Measurements from ENCODE around the gene ARHGAP44. TPM values are rescaled to one million over a fixed set of nuclear protein-coding genes. Genes with fewer than 3 reads are reported as not detected.

Gene ARHGAP44
- total and polyA plus RNA-seq, 2 of the 4 experiments (the other 2 are of a cell fraction): 0.54 to 1.0 TPM

DNA sequence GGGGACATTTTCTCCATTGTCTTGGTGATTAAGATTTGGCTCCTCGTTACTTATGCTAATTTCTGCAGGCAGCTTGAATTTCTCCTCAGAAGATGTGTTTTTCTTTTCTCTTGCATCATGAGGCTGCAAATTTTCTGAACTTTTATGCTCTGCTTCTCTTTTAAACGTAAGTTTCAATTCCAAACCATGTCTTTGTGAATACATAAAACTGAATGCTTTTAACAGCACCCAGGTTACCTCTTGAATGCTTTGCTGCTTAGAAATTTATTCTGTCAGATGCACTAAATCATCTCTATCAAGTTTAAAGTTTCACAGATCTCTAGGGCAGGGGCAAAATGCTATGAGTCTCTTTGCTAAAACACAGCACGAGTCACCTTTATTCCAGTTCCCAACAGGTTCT, 19.4 kb downstream of the ARHGAP44 start:
- no peak for TF ChIP-seq MAZ (IDR thresholded peaks at IDR 0.05; ENCODE audit: borderline replicate concordance, low read depth, low read length)
- no peak for TF ChIP-seq RFX5 (IDR thresholded peaks at IDR 0.05; ENCODE audit: low read depth, low read length)
- TF ChIP-seq CEBPB (IDR thresholded peaks at IDR 0.05; ENCODE audit: low read depth, low read length): no peak
- TF ChIP-seq SMC3 (IDR thresholded peaks at IDR 0.05; ENCODE audit: low read depth, low read length): no peak
- TF ChIP-seq, protein P1, sequence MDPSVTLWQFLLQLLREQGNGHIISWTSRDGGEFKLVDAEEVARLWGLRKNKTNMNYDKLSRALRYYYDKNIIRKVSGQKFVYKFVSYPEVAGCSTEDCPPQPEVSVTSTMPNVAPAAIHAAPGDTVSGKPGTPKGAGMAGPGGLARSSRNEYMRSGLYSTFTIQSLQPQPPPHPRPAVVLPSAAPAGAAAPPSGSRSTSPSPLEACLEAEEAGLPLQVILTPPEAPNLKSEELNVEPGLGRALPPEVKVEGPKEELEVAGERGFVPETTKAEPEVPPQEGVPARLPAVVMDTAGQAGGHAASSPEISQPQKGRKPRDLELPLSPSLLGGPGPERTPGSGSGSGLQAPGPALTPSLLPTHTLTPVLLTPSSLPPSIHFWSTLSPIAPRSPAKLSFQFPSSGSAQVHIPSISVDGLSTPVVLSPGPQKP (IDR thresholded peaks at IDR 0.05; ENCODE audit: borderline replicate concordance, low read depth, low read length): no peak
- no peak for TF ChIP-seq RCOR1 (IDR thresholded peaks at IDR 0.05; ENCODE audit: insufficient replicate concordance, low read length)
- no peak for TF ChIP-seq MXI1 (IDR thresholded peaks at IDR 0.05; ENCODE audit: borderline replicate concordance, low read depth, low read length)
- TF ChIP-seq FOS (IDR thresholded peaks at IDR 0.05; ENCODE audit: low read depth, low read length): no peak
- no peak for TF ChIP-seq RAD21 (IDR thresholded peaks at IDR 0.05; ENCODE audit: low read length)
- TF ChIP-seq POLR2A (IDR thresholded peaks at IDR 0.05; ENCODE audit: low read depth, low read length): no peak
- TF ChIP-seq, protein P2, sequence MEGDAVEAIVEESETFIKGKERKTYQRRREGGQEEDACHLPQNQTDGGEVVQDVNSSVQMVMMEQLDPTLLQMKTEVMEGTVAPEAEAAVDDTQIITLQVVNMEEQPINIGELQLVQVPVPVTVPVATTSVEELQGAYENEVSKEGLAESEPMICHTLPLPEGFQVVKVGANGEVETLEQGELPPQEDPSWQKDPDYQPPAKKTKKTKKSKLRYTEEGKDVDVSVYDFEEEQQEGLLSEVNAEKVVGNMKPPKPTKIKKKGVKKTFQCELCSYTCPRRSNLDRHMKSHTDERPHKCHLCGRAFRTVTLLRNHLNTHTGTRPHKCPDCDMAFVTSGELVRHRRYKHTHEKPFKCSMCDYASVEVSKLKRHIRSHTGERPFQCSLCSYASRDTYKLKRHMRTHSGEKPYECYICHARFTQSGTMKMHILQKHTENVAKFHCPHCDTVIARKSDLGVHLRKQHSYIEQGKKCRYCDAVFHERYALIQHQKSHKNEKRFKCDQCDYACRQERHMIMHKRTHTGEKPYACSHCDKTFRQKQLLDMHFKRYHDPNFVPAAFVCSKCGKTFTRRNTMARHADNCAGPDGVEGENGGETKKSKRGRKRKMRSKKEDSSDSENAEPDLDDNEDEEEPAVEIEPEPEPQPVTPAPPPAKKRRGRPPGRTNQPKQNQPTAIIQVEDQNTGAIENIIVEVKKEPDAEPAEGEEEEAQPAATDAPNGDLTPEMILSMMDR (conservative IDR thresholded peaks at IDR 0.05; ENCODE audit: low read depth, low read length): no peak
- TF ChIP-seq, protein P3, sequence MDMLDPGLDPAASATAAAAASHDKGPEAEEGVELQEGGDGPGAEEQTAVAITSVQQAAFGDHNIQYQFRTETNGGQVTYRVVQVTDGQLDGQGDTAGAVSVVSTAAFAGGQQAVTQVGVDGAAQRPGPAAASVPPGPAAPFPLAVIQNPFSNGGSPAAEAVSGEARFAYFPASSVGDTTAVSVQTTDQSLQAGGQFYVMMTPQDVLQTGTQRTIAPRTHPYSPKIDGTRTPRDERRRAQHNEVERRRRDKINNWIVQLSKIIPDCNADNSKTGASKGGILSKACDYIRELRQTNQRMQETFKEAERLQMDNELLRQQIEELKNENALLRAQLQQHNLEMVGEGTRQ (IDR thresholded peaks at IDR 0.05; ENCODE audit: low read depth, low read length): no peak
- no peak for TF ChIP-seq NFE2L2 (IDR thresholded peaks at IDR 0.05; ENCODE audit: low read depth, low read length)
- no peak for TF ChIP-seq BHLHE40 (IDR thresholded peaks at IDR 0.05; ENCODE audit: low read depth, low read length)
- no peak for TF ChIP-seq MAFK (IDR thresholded peaks at IDR 0.05; ENCODE audit: low read depth, low read length)
- no peak overlapping the region for H3K14ac ChIP-seq (replicated peaks; ENCODE audit: low read depth, low read length)
- no peak overlapping the region for H4K91ac ChIP-seq (ENCODE audit: insufficient read depth, low read depth, low read length)
- H3K4ac ChIP-seq (ENCODE audit: low read depth, low read length): no peak overlapping the region
- H2BK15ac ChIP-seq (ENCODE audit: low read depth, low read length): no peak overlapping the region
- ATAC-seq (ENCODE audit: low read depth): no peak
- H3K18ac ChIP-seq (ENCODE audit: low read depth, low read length): no peak overlapping the region
- H4K20me1 ChIP-seq (ENCODE audit: insufficient read depth, low read length): no peaks in the 10 kb centered on the region; the same call in 1 of the 2 replicates
- H2AK5ac ChIP-seq (ENCODE audit: low read depth, low read length): no peak overlapping the region
- peaks cover 2% of the 10 kb centered on the region for H3K9me3 ChIP-seq (ENCODE audit: control insufficient read depth, insufficient read depth, low read length)
- H3K36me3 ChIP-seq (ENCODE audit: control insufficient read depth, insufficient read depth, low read length): no peaks in the 10 kb centered on the region
- H3K9ac ChIP-seq (ENCODE audit: low read depth, low read length): no peak overlapping the region
- in situ Hi-C loops (cut with MboI; ENCODE audit: low sequenced_read_pairs) (loop anchor here (25.0 kb wide), 1 partner anchor 104 kb away; no protein-coding TSS in a partner anchor), intact Hi-C loops (cut with micrococcal nuclease) (no loop called here), dilution Hi-C loops (cut with HindIII; ENCODE audit: low sequenced_read_pairs, unreplicated experiment) (no loop called here)
- POLR2A ChIA-PET (ENCODE audit: unreplicated experiment): no interaction called here
- CTCF ChIA-PET: no interaction called here
- H2BK20ac ChIP-seq (ENCODE audit: low read depth, low read length): no peak overlapping the region
- 83% methylated on average over 1 of the region's 3 CpGs; no CpG with 5 or more reads in 1 of the 2 experiments for WGBS, 2 experiments (ENCODE audit: extremely low coverage in 2 of 2, insufficient read length in 1 of 2)
- no peaks in the 10 kb centered on the region for H3K9me1 ChIP-seq (ENCODE audit: insufficient read depth, low read length)
- H2BK5ac ChIP-seq (ENCODE audit: low read depth, low read length, poor library complexity, severe bottlenecking): no peak overlapping the region
- DNase-seq: no peak
- H3K23ac ChIP-seq (ENCODE audit: low read depth, low read length): no peak overlapping the region
- no peak overlapping the region for H4K5ac ChIP-seq (ENCODE audit: low read depth, low read length)
- H3K27ac ChIP-seq (ENCODE audit: insufficient read depth, low read length): no peak overlapping the region
- H3K79me1 ChIP-seq (ENCODE audit: low read depth in 1 of 2, low read length in 2 of 2): no peaks in the 10 kb centered on the region
- H2BK120ac ChIP-seq (ENCODE audit: low read depth, low read length): no peak overlapping the region
- H3K4me2 ChIP-seq (ENCODE audit: low read depth, low read length): no peak overlapping the region
- H3K4me1 ChIP-seq (ENCODE audit: control insufficient read depth, insufficient read depth, low read length): no peaks in the 10 kb centered on the region
- no TSS peak for BruUV-seq (replicated peaks)
- H3K4me3 ChIP-seq (ENCODE audit: insufficient read depth, low read depth, low read length): no peak overlapping the region
- no peaks in the 10 kb centered on the region for H3K27me3 ChIP-seq (ENCODE audit: control insufficient read depth, insufficient read depth, low read length)
- H2AK9ac ChIP-seq (replicated peaks; ENCODE audit: low read depth, low read length, poor library complexity): no peak overlapping the region
- H3K56ac ChIP-seq (ENCODE audit: extremely low read depth, insufficient read depth, low read length): no peak overlapping the region
- H2AFZ ChIP-seq (replicated peaks; ENCODE audit: low read length, poor library complexity): no peak overlapping the region
- no peak overlapping the region for H4K8ac ChIP-seq (ENCODE audit: low read depth in 2 of 2, low read length in 2 of 2)

Data from IMR-90 (cell line).